SU-DHL-6 (cell line): Measurements from ENCODE around the gene DIO1.

Source experiments
- H2AFZ ChIP-seq: fragments of 200-600 bp; sonication (generic); 2 replicates; pipeline ENCODE4 v1.6.1; 2014; ENCODE audit warnings: low read depth, mild to moderate bottlenecking, moderate library complexity, mixed read lengths, antibody characterized with exemption, low read length; ENCODE audit not compliant: severe bottlenecking
- H3F3A ChIP-seq: fragments of 200-600 bp; shearing (Covaris generic); 2 replicates; pipeline ENCODE4 v1.6.0; 2016; ENCODE audit warnings: antibody characterized with exemption, mild to moderate bottlenecking; ENCODE audit not compliant: insufficient read depth
- H3K27ac ChIP-seq: fragments of 200-600 bp; sonication (generic); 2 replicates; pipeline ENCODE4 v1.5.1; 2016; ENCODE audit warnings: low read depth, mild to moderate bottlenecking, low read length, moderate library complexity, mixed read lengths
- H3K27me3 ChIP-seq: fragments of 200-600 bp; sonication (generic), shearing (Covaris generic); 2 replicates; pipeline ENCODE4 v1.6.0; 2014; ENCODE audit warnings: mild to moderate bottlenecking, low read length
- H3K36me3 ChIP-seq: fragments of 200-600 bp; sonication (generic); 2 replicates; pipeline ENCODE4 v1.6.1; 2014; ENCODE audit warnings: mild to moderate bottlenecking, low read length, mixed read lengths
- H3K4me2 ChIP-seq: fragments of 300-600, 200-600 bp; shearing (Covaris generic), sonication (generic); 2 replicates; pipeline ENCODE4 v1.6.0; 2014; ENCODE audit warnings: low read length, low read depth, mild to moderate bottlenecking; ENCODE audit not compliant: poor library complexity, severe bottlenecking
- H3K4me3 ChIP-seq: fragments of 200-600 bp; sonication (generic); 2 replicates; pipeline ENCODE4 v1.5.1; 2014; ENCODE audit warnings: antibody characterized with exemption, low read length, mild to moderate bottlenecking, mixed read lengths; ENCODE audit not compliant: insufficient read depth, poor library complexity, severe bottlenecking
- H3K79me2 ChIP-seq: fragments of 200-600 bp; sonication (generic); 2 replicates; pipeline ENCODE4 v1.6.1; 2014; ENCODE audit warnings: mild to moderate bottlenecking, low read length, moderate library complexity; ENCODE audit not compliant: insufficient read depth
- H3K9ac ChIP-seq: fragments of 200-600 bp; sonication (generic); 2 replicates; pipeline ENCODE4 v1.7.0; 2014; ENCODE audit warnings: mild to moderate bottlenecking, low read length
- H3K9me2 ChIP-seq: fragments of 200-600 bp; sonication (generic); replicated peaks from 2 replicates; pipeline ENCODE4 v1.6.1; 2014; ENCODE audit warnings: low read length; ENCODE audit not compliant: insufficient read depth
- H3K9me3 ChIP-seq: fragments of 200-600 bp; sonication (generic); 2 replicates; pipeline ENCODE4 v1.6.1; 2014; ENCODE audit warnings: low read length, mixed read lengths; ENCODE audit not compliant: insufficient read depth
- H4K20me1 ChIP-seq: fragments of 200-600 bp; sonication (generic); 2 replicates; pipeline ENCODE4 v1.6.1; 2014; ENCODE audit warnings: low read depth, mild to moderate bottlenecking, antibody characterized with exemption, low read length, moderate library complexity, mixed read lengths
- EZH2phosphoT487 ChIP-seq: fragments of 200-600 bp; sonication (generic), shearing (Covaris generic); conservative IDR thresholded peaks from 2 replicates; pipeline ENCODE4 v1.6.1; 2018; ENCODE audit warnings: mild to moderate bottlenecking, antibody characterized with exemption, low read length, moderate library complexity, mixed read lengths
- TF ChIP-seq, protein P1 (sequence below): fragments of 200-600 bp; sonication (generic); IDR thresholded peaks from one replicate; pipeline ENCODE4 v1.5.1; 2017; ENCODE audit warnings: antibody characterized with exemption, mild to moderate bottlenecking, low read length, moderate library complexity; ENCODE audit not compliant: insufficient read depth, poor library complexity, severe bottlenecking

Gene DIO1

DNA sequence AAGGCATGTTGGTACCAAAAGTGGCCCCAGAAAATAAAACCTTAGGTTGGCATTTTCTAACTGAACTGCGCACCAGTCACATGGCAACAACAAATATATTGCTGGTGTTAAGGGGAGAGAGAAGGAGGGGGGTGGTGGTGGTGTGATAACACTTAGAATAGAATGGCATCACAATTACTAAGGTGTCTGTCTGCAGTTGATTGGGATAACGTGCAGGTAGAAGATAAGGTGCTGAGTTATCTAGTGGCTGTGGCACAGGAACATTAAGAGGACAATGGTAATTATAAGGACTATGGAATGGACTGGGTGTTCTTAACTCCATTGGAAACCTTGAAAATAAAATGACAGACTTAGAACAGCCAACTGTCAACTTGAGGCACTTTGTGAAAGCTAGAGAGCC, 3.0 kb upstream of the DIO1 start:
- H3K9me2 ChIP-seq: no peaks in the 10 kb centered on the region
- no peaks in the 10 kb centered on the region for H3K27me3 ChIP-seq
- H2AFZ ChIP-seq: no peak overlapping the region
- no peaks in the 10 kb centered on the region for H3K36me3 ChIP-seq
- H3K4me2 ChIP-seq: no peak overlapping the region
- H3K9me3 ChIP-seq: no peaks in the 10 kb centered on the region
- no peaks in the 10 kb centered on the region for H4K20me1 ChIP-seq
- no peak overlapping the region for H3K9ac ChIP-seq
- no peak overlapping the region for H3K27ac ChIP-seq
- TF ChIP-seq EZH2phosphoT487: no peak
- TF ChIP-seq, protein P1, sequence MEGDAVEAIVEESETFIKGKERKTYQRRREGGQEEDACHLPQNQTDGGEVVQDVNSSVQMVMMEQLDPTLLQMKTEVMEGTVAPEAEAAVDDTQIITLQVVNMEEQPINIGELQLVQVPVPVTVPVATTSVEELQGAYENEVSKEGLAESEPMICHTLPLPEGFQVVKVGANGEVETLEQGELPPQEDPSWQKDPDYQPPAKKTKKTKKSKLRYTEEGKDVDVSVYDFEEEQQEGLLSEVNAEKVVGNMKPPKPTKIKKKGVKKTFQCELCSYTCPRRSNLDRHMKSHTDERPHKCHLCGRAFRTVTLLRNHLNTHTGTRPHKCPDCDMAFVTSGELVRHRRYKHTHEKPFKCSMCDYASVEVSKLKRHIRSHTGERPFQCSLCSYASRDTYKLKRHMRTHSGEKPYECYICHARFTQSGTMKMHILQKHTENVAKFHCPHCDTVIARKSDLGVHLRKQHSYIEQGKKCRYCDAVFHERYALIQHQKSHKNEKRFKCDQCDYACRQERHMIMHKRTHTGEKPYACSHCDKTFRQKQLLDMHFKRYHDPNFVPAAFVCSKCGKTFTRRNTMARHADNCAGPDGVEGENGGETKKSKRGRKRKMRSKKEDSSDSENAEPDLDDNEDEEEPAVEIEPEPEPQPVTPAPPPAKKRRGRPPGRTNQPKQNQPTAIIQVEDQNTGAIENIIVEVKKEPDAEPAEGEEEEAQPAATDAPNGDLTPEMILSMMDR: no peak
- H3K4me3 ChIP-seq: no peak overlapping the region
- H3K79me2 ChIP-seq: no peaks in the 10 kb centered on the region
- no peaks in the 10 kb centered on the region for H3F3A ChIP-seq

DNA sequence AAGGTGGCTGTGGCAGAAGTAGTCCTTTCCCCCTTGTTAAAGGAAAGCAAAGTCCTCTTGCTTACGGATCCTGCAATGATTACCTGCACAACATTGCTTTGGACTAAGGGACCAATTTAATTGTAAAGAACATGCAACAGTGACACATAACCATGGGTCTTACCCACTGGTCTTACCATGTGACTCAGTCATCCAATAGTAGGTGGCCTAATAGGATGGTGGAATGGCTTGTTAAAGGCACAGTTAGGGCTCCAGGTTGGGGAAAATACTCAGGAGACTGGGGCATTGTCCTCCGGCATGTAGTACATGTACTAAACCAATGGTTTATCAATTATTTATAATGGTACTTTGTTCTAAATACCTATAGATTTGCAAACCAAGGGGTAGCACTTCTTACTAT, 2.3 kb upstream of the DIO1 start:
- no peaks in the 10 kb centered on the region for H4K20me1 ChIP-seq
- no peaks in the 10 kb centered on the region for H3K36me3 ChIP-seq
- H3K9me2 ChIP-seq: no peaks in the 10 kb centered on the region
- H3F3A ChIP-seq: no peaks in the 10 kb centered on the region
- no peak overlapping the region for H3K4me3 ChIP-seq
- H3K4me2 ChIP-seq: no peak overlapping the region
- TF ChIP-seq, protein P1: no peak
- TF ChIP-seq EZH2phosphoT487: no peak
- H3K9ac ChIP-seq: no peak overlapping the region
- H3K27me3 ChIP-seq: no peaks in the 10 kb centered on the region
- no peak overlapping the region for H3K27ac ChIP-seq
- no peaks in the 10 kb centered on the region for H3K79me2 ChIP-seq
- H3K9me3 ChIP-seq: no peaks in the 10 kb centered on the region
- H2AFZ ChIP-seq: no peak overlapping the region

GRCh38 chr1:53892911-53893310, 1.1 kb upstream of the DIO1 start:
- TF ChIP-seq, protein P1: no peak
- no peak for TF ChIP-seq EZH2phosphoT487
- Histone ChIP-seq H2AFZ (no peak overlapping the region), H3K27me3 (no peaks in the 10 kb centered on the region), H3K4me3 (no peak overlapping the region), H3K9me3 (no peaks in the 10 kb centered on the region), H3K36me3 (no peaks in the 10 kb centered on the region), H3K9ac (no peak overlapping the region), H3F3A (no peaks in the 10 kb centered on the region), H3K9me2 (no peaks in the 10 kb centered on the region), H3K4me2 (no peak overlapping the region), H3K27ac (no peak overlapping the region), H4K20me1 (no peaks in the 10 kb centered on the region), H3K79me2 (no peaks in the 10 kb centered on the region)
